Activated naive CD4-positive, alpha-beta T cell (primary cell): ENCODE measurements around the gene MGAT3.

ENCODE experiments used
- DNase-seq, 4 experiments: peaks; one replicate each; lab custom pipeline; 2025; lab: John Stamatoyannopoulos, UW

The MGAT3 gene

GRCh38 chr22:39450258-39450955 lies 6.4 kb upstream of the MGAT3 start:
- DNase-seq = no peak

- no peak for DNase-seq
Measured at GRCh38 chr22:39452740-39453040, 4.1 kb upstream of the MGAT3 start.

- no peak for DNase-seq
Measured at GRCh38 chr22:39453765-39454378, 2.9 kb upstream of the MGAT3 start.

GRCh38 chr22:39454385-39454871 lies 2.4 kb upstream of the MGAT3 start:
- no peak for DNase-seq

GRCh38 chr22:39457198-39457555 lies 365 bp downstream of the MGAT3 start:
- no peak for DNase-seq

- no peak for DNase-seq
Measured at GRCh38 chr22:39457556-39458443, 988 bp downstream of the MGAT3 start.

GRCh38 chr22:39458444-39459083 lies 1.8 kb downstream of the MGAT3 start:
- no peak for DNase-seq

GRCh38 chr22:39459681-39460080 lies 2.9 kb downstream of the MGAT3 start:
- no peak for DNase-seq

GRCh38 chr22:39462443-39463221 lies 5.8 kb downstream of the MGAT3 start:
- DNase-seq = no peak

- DNase-seq = no peak
Measured at GRCh38 chr22:39463277-39463676, 6.5 kb downstream of the MGAT3 start.

- DNase-seq = no peak
Measured at GRCh38 chr22:39463931-39464390, 7.1 kb downstream of the MGAT3 start.

GRCh38 chr22:39466228-39467006 lies 9.6 kb downstream of the MGAT3 start:
- DNase-seq = no peak

GRCh38 chr22:39467390-39467895 lies 10.6 kb downstream of the MGAT3 start:
- DNase-seq = no peak

- no peak for DNase-seq
Measured at GRCh38 chr22:39468487-39469325, 11.9 kb downstream of the MGAT3 start.

- DNase-seq = no peak
Measured at GRCh38 chr22:39469326-39469680, 12.5 kb downstream of the MGAT3 start.

- DNase-seq = no peak
Measured at GRCh38 chr22:39469681-39470450, 13.1 kb downstream of the MGAT3 start.

GRCh38 chr22:39470451-39471291 lies 13.9 kb downstream of the MGAT3 start:
- no peak for DNase-seq
